Skeletal muscle satellite cell (primary cell): ENCODE measurements around the gene ARHGAP6.
"Not testable (repeated sequence)": the region's sequence is repeated elsewhere in the genome, so short reads cannot be mapped to it uniquely, and the experiment has no call there.

Source experiments
- H3K27me3 ChIP-seq: 2 replicates; pipeline ENCODE4 v1.7.0; 2013; ENCODE audit warnings: low read length; ENCODE audit not compliant: control insufficient read depth, insufficient read depth
- H3K36me3 ChIP-seq: 2 replicates; pipeline ENCODE4 v1.7.0; 2013; ENCODE audit warnings: mild to moderate bottlenecking, control low read depth, low read length; ENCODE audit not compliant: insufficient read depth
- H3K4me1 ChIP-seq: 2 replicates; pipeline ENCODE4 v1.7.0; 2013; ENCODE audit warnings: low read length; ENCODE audit not compliant: control insufficient read depth, insufficient read depth
- H3K4me2 ChIP-seq: 2 replicates; pipeline ENCODE4 v1.7.0; 2013; ENCODE audit warnings: mild to moderate bottlenecking, low read length
- H3K4me3 ChIP-seq: 2 replicates; pipeline ENCODE4 v1.7.0; 2013; ENCODE audit warnings: low read length
- H3K9ac ChIP-seq: 2 replicates; pipeline ENCODE4 v1.7.0; 2013; ENCODE audit warnings: mild to moderate bottlenecking, low read depth, low read length, moderate library complexity
- H3K9me3 ChIP-seq: replicated peaks from 2 replicates; pipeline ENCODE4 v1.7.0; 2013; ENCODE audit warnings: mild to moderate bottlenecking, control low read depth, low read length

The ARHGAP6 gene

DNA sequence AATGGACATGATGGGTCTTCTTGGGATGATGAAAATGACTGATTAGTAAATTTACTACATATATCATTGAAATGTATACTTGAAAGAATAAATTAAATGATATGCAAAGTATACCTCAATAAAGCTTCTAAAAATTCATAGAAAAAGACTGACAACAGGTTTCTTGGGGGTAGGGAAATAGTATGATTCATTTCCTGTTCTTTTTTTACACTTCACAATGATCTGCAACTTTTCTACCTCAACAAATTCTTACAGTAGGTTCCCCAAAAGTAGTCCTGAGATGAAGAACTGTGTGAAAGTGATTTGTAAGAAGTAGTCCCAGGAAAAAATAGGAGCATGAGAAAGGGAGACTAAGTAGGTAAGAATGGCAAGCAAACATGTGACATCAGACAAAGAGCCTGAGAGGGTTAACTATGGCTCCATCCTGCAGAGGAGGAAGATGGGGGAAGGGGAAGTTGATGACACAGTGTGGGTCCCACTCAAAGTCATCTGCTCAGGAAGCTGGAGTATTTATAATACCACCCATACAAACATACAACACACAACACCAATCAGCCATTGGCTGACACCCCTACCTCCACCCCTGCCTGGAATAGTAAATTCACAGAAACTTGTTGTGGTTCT is 73.9 kb downstream of the ARHGAP6 start:
- Histone ChIP-seq H3K4me3 (no peak overlapping the region), H3K9ac (no peak overlapping the region), H3K4me1 (no peaks in the 10 kb centered on the region), H3K9me3 (no peaks in the 10 kb centered on the region), H3K4me2 (no peak overlapping the region), H3K36me3 (no peaks in the 10 kb centered on the region), H3K27me3 (no peaks in the 10 kb centered on the region)

GRCh38 chrX:11589641-11590040 is 76.1 kb downstream of the ARHGAP6 start:
- H3K4me2 ChIP-seq: no peak overlapping the region
- no peak overlapping the region for H3K9ac ChIP-seq
- H3K36me3 ChIP-seq: no peaks in the 10 kb centered on the region
- no peaks in the 10 kb centered on the region for H3K27me3 ChIP-seq
- H3K9me3 ChIP-seq: no peaks in the 10 kb centered on the region
- no peak overlapping the region for H3K4me3 ChIP-seq
- no peaks in the 10 kb centered on the region for H3K4me1 ChIP-seq

DNA sequence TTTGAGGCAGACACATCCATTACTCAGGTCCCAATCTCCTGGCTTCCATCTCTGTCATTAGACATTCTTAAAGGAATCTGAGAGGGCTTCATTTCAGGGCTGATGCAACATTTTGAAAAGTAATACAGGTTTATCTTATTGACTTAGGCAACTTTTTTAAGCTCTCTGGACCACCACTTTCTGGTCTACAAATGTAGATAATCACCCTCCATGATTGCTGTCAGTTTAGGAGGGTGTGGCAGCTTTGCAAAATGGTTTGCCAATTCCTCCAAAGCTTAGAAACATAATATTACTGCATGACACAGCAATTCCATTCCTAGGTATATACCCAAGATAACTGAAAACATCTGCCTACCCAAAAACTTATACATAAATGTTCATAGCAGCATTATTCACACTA is 77.6 kb downstream of the ARHGAP6 start:
- Histone ChIP-seq H3K4me3 (no peak overlapping the region), H3K36me3 (no peaks in the 10 kb centered on the region), H3K9ac (no peak overlapping the region), H3K9me3 (no peaks in the 10 kb centered on the region), H3K27me3 (no peaks in the 10 kb centered on the region), H3K4me1 (no peaks in the 10 kb centered on the region), H3K4me2 (no peak overlapping the region)

DNA sequence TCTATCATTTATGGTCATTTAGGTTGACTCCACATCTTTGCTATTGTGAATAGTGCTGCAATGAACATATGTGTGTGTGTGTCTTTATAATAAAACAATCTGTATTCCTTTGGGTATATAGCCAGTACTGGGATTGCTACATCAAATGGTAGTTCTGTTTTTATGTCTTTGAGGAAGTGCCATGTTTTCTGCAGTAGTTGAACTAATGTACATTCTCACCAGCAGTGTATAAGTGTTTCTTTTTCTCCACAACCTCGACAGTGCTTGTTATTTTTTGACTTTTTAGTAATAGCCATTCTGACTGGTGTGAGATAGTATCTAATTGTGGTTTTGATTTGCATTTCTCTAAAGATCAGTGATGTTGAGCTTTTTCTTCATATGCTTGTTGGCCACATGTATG is 80.5 kb downstream of the ARHGAP6 start:
- H3K27me3 ChIP-seq: no peaks in the 10 kb centered on the region
- H3K9me3 ChIP-seq: no peaks in the 10 kb centered on the region

DNA sequence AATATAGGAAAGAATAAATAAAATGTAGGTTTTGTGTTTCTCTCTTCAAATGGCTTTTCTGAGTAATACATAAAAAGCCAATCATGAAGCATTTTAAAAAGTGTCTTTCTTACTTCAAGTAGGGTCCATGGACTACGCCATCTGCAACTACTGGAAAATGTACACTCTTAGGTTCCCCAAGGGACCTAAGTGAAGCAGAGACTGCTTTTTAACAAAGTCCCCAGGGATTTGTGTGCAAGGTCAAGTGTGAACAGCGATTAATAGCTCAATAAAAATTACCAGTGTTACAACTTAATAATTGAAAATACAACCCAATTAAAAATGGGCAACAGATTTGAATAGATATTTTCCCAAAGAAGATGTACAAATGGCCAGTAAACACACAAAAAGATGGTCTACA is 84.9 kb downstream of the ARHGAP6 start:
- Histone ChIP-seq H3K9ac (no peak overlapping the region), H3K4me3 (no peak overlapping the region), H3K27me3 (no peaks in the 10 kb centered on the region), H3K4me2 (no peak overlapping the region), H3K36me3 (no peaks in the 10 kb centered on the region), H3K9me3 (no peaks in the 10 kb centered on the region), H3K4me1 (no peaks in the 10 kb centered on the region)

More for the DNA sequence above, 80.5 kb downstream of the ARHGAP6 start:
- H3K4me1 ChIP-seq: no peaks in the 10 kb centered on the region
- H3K36me3 ChIP-seq: no peaks in the 10 kb centered on the region
- no peak overlapping the region for H3K4me2 ChIP-seq
- no peak overlapping the region for H3K9ac ChIP-seq
- H3K4me3 ChIP-seq: no peak overlapping the region

DNA sequence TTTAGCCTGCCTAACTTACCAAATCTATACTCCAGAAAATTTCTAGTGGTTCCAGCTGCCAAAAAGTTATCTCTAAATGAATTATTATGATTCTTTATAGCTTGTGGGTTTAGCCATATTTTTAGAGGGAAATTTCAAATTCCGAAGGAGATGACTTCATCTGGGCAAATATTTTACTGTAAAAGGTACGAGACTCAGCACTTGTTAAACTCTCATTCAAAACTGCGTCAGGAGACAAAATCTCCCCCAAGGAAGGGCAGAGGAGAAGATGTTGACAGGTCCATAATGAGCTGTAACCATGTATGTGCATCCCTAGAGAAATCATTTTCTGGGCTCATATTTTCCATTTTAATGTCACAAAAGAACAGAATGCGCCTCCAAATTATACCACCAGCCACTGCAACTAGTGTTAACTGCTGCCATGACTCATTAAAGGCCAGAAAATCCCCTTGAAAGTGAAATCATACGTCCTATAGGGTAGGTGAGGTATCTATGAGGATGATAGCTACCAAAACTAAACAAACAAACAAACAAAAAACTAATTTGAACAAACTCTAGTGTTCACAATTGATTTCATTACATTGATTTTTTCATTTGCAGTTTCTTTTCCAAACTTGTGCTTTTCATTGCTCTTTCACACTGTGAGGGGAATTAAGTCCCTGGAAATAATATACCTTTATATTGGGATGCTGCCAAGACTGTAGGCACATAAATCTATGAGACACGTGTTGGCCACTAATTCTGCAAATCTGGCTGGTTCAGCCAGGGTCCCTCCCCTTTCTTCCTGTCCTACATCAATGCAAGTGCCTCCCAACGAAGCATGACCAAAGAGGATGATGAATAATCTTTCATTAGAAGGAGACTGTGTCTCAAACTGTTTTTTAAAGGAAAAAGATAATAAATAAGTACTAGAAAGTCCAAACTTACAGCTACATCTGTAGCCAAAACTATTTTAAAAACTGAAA is 85.8 kb downstream of the ARHGAP6 start:
- Histone ChIP-seq H3K4me3 (no peak overlapping the region), H3K9ac (no peak overlapping the region), H3K27me3 (no peaks in the 10 kb centered on the region), H3K4me2 (no peak overlapping the region), H3K4me1 (no peaks in the 10 kb centered on the region), H3K36me3 (no peaks in the 10 kb centered on the region), H3K9me3 (no peaks in the 10 kb centered on the region)

DNA sequence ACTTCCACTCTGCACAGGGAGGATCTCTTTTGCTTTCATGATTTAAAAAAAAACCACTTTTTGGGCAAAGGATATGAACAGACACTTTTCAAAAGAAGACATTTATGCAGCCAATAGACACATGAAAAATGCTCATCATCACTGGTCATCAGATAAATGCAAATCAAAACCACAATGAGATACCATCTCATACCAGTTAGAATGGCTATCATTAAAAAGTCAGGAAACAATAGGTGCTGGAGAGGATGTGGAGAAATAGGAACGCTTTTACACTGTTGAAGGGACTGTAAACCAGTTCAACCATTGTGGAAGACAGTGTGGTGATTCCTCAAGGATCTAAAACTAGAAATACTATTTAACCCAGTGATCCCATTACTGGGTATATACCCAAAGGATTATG is 87.4 kb downstream of the ARHGAP6 start:
- H3K4me3 ChIP-seq, H3K4me2 ChIP-seq, H3K36me3 ChIP-seq, H3K9ac ChIP-seq, H3K9me3 ChIP-seq, H3K4me1 ChIP-seq, H3K27me3 ChIP-seq: not testable (repeated sequence)

DNA sequence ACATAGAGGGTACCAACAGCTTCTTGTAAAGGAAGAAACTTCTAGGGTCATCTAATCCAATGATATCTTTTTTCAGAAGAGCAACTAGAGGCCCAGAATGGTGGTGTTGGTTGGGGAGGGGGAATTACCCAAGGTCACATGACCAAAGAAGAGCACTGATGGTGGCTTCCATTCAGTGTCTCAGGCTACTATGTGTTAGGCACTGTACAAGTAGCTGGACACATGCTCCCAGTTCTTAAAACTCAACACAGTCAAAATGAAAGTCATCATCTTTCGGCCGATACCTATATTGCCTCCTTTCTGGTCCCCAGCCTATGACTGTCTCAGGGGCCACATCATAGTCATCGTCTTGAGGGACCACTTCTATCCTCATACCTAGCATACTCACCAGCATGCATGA is 88.1 kb downstream of the ARHGAP6 start:
- no peaks in the 10 kb centered on the region for H3K27me3 ChIP-seq
- no peak overlapping the region for H3K4me2 ChIP-seq
- no peaks in the 10 kb centered on the region for H3K9me3 ChIP-seq
- no peak overlapping the region for H3K9ac ChIP-seq
- no peaks in the 10 kb centered on the region for H3K36me3 ChIP-seq
- H3K4me1 ChIP-seq: no peaks in the 10 kb centered on the region
- no peak overlapping the region for H3K4me3 ChIP-seq

- H3K9ac ChIP-seq: no peak overlapping the region
- no peaks in the 10 kb centered on the region for H3K4me1 ChIP-seq
- no peaks in the 10 kb centered on the region for H3K36me3 ChIP-seq
- H3K4me3 ChIP-seq: no peak overlapping the region
- no peaks in the 10 kb centered on the region for H3K27me3 ChIP-seq
- no peak overlapping the region for H3K4me2 ChIP-seq
- H3K9me3 ChIP-seq: no peaks in the 10 kb centered on the region
Measured at GRCh38 chrX:11575332-11575731, 90.4 kb downstream of the ARHGAP6 start.

- Histone ChIP-seq H3K9ac (no peak overlapping the region), H3K9me3 (no peaks in the 10 kb centered on the region), H3K4me1 (no peaks in the 10 kb centered on the region), H3K36me3 (no peaks in the 10 kb centered on the region), H3K4me2 (no peak overlapping the region), H3K27me3 (no peaks in the 10 kb centered on the region), H3K4me3 (no peak overlapping the region)
Measured at GRCh38 chrX:11567528-11568220, 98.0 kb downstream of the ARHGAP6 start.

DNA sequence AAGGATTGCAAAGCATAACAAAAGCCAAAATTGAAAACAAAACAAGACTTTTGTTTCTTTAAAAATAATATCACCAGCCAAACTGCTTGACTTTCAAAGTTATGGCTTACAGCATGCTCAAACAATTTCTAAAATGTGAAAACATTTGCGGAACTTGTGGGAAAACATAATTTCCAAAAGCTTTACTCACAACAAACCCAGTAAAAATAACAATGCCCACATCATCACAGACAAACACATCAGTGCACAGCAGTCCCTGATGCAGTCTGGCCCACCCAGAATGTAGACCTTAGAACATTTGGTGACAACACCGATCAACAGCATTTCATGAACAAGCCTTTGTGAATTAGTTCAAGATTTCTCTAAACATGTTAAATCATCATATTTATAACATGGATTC is 98.9 kb downstream of the ARHGAP6 start:
- Histone ChIP-seq H3K9ac (no peak overlapping the region), H3K36me3 (no peaks in the 10 kb centered on the region), H3K4me1 (no peaks in the 10 kb centered on the region), H3K4me2 (no peak overlapping the region), H3K4me3 (no peak overlapping the region), H3K27me3 (no peaks in the 10 kb centered on the region), H3K9me3 (no peaks in the 10 kb centered on the region)
